Stimulated activated CD8-positive, alpha-beta memory T cell treated with anti-CD3 and anti-CD28 coated beads, Interleukin-2, amount 100 ng/mL, for 1 hour (primary cell): ENCODE measurements around the gene DLX3.

Experiments
- DNase-seq, 2 donors: peaks; one replicate each; pipeline ENCODE4 v3.0.0-alpha.2; 2020; ENCODE audit warnings: low read depth in 2 of 2

The DLX3 gene

DNA sequence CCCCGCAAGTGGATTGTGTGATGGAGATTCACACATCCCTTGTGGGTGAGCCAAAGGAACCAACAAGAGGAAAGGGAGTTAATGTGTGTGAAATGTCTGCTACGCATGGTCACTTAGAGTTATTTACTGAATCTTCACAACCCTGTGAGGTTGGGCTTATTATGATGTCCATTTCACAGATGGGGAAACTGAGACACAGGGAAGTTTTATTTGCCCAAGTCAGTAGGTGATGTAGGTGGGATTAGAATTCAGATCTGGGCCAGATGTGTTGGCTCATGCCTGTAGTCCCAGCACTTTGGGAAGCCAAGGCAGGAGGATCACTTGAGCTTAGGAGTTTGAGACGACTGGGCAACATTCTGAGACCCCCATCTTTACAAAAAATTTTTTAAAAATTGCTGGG is 37.7 kb downstream of the DLX3 start:
- DNase-seq = no peak

DNA sequence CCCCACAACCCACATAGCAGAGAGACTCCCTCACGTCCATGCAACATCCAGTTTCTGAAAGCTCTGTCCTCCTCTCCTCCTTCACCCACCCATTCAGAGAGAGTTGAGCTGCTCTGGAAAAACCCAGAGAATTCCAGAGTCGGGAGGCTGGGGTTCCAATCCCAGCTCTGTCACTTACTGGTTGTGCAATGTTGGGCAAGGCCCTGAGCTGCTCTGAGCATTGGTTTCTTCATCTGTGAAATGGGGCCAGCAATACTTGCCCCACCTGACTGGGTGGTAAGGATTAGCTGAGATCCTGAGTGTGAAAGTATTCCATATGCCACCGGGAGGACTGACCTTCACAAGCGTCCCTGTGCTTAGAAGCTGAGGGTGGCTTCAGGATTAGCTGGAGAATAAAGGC is 38.2 kb downstream of the DLX3 start:
- DNase-seq = no peak

DNA sequence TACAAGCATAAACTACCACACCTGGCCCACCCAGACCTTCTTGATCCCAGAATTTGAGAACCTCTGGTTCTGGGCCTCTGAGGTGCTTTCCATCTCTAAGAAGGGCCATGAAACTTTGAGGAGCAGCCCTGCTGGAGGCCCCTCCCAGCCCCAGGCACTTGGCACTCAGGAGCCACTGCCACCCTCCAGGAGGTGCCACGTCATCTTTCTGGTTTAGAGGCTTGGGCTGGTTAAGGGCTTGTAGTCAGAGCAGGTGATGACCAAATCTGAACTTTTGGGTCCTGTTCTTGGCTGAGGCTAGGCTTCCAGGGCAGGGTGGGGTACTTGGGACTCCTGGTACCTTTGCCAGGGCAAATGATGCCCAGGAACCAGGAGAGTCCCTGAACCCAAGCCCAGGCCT is 39.9 kb downstream of the DLX3 start:
- no peak for DNase-seq

DNA sequence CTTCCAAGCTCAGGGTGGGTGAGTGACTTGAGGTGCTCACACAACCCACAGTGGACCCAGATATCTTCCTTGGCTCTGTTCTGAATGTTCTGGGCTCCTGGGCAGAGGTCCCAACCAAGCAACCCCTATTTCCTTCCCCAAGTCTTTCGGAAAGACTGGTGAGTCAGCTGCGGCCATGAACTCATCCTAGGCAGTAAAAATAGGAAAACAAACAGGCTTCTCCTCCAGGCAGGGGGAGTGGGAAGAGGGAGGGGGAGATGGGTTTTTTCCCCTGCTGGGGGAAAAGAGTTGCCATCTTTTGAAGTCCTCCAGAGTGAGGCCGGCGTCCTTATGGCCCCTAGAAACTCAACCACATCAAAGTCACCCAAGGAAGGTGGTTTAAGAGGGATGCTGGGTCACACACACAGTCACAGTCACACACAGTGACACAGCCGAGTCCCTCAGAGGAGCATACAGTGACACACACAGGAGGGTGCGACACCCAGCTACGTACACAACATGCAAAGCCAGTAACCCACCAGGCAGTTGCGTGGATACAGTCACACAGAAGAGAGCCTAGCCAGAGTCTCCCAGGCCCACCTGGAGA is 42.0 kb downstream of the DLX3 start:
- no peak for DNase-seq

DNA sequence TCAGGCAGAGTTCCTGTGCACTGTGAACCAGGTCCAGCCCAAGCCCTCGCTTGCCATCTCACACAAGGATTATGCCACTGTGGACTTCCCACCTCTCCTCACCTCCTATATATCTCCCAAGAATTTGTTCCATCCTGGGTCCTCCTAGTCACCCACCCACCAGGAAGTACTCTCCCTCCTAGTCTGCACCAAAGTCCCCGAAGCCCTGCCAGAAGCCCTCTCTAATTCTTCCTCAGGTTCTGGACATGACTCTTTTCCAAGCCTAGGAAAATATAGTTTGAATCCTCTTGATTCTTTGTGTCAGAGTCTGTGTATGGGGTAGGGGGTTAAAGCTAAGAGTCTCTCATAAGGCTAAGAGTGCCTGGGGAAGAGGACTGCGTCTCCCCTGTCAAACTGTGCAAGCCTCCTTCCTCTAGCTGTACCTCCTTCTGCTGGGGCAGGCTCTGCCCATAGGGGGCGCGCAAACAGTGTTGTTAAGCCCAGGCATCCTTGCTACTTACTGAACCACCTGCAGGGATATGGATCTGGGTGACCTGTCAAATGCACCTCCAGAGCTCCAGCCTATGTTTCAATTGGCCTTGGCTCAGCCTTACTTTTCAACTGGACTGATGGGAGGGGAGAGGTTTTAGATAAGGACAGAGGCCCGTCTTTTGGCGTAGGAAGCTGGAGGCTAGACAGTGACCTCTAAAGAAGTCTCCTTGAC is 42.7 kb downstream of the DLX3 start:
- DNase-seq = peak; percentile 59 to 63

DNA sequence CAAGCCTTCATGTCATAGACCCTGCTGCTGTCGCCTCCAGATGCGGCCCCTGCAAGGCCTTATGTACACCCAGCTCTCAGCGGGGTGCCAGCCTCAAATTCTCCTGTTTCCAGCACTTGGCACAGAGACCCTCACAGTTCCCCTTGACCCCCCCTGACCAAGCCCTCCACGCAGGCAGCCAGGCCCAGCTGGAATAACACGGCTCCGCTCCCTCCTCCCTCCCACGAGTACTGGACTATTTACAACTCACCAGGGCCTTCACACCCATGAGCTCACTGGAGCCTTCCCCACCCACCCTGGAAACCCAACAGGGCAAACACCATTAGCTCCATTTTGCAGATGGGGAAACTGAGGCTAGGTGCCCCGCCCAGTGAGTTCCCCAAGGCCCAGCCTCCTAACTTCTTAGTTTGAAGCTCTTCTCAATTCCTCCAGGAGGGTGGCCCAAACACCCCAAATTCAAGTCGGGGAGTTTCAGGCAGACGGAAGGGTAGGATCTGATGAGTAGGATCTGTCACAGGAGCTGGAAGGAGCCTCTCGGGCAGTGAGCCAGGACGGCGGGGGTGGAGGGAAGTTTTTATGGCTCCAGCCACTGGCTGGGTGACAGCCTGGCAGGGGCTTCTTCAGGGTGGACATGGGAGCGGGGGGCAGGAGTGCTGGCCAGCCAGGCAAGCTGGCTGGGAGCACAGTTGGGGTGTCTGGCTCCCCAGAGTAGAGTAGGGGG is 43.5 kb downstream of the DLX3 start:
- DNase-seq = no peak

DNA sequence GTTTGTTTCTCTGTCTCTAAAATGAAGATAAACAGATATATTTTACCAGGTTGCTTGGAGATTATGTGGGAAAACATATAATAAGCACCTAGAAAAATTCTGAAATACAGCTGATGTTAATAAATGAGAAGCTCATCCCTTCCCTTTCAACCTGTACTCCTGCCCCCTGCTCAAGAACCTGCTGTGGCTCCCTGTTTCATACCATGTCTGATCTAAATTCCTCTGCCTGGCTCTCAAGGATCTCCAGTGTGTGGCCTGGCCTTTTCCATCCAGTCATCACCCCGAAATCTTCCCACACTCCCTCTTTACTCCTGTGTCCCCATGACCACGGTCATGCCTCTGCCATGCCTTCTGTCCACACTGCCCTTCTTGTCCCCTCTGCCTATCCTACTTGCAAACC is 45.4 kb downstream of the DLX3 start:
- no peak for DNase-seq

DNA sequence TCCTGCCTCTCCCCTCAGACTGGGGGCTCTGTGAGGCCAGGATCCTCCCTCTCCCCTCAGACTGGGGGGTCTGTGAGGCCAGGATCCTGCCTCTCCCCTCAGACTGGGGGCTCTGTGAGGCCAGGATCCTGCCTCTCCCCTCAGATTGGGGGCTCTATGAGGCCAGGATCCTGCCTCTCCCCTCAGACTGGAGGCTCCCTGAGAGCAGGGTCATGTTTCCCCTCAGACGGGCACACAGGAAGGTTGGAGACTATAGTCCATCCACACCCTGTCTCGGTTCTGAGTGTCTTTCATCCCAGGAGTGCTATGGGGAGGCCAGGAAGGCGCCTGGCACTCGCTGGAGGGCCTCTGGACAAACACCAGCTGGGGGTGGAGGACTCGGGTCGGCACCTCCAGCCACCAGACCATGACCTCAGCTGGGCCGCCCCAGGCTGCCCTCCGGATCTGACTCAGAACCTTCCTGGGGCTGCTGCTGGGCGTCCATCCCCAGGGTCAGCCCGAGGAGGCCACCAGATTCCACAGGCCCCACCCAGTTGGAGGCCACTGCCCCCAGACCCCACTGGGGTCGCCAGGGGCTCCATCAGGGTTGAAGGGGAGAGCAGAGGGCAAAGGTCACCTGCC is 48.0 kb downstream of the DLX3 start:
- DNase-seq = no peak

DNA sequence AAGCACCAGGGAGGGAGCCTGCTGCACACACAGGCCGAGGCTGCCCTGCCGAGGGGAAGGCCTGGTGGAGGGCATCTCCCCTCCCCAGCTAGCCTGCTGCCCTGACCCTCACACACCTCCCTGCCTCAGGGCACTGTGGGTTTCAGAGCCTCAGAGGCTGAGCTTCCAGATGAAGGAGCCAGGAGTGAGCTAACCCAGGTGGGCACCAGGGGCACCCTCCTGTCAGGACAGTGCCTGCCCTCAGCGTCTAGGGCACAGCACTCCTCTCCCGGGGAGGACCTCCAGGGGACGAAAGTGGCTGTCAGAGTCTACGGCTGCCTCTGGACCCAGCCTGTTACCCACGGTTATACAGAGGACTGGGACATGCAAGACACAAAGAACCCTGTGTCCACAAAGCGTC is 48.8 kb downstream of the DLX3 start:
- DNase-seq = no peak

DNA sequence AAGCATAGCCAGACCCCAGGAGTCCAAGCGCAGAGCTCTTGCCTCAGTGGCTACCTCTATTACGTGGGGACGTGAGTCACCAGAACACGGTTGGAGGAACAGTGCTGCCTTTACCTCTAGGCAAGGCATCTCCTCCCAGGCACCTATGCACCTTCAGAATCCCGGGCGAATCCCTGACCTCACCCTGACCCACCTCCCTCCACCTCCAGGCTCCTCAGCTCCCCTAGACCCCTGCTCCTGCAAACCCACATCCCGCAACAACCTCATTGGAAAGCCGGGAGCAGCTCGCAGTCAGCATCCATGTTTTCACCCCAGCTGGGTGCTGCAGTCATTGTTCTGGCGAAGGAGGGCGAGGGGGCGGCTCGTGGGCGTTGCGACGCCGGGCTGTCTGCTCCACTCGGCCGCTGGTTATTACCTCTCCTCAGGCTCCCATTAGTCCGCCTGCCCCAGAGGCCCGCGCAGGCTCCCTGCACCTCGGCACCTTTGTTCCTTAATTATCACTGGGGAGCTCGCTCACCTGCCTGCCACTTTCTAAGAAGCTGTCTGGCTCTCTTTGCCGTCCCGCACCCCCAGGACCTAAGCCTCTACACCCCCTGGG is 50.7 kb downstream of the DLX3 start:
- DNase-seq = no peak

DNA sequence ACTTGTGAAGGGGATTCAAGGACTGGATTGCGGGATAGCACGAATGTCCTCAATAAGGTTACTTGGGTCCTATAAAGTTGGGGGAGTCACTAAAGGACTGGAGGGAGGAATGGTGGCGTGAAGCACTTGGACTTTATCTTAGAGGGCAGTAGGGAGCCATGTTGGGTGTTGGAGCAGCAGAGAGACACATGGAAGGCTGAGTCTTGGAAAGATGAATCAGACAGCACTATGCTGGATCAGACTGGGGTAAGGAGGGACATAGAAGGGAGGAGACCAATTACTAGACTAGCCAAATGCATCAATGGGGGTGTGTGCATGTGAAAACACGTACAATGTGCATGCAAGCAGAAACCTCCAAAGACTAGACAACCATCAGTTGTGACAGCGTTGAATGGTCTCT is 52.1 kb downstream of the DLX3 start:
- no peak for DNase-seq

DNA sequence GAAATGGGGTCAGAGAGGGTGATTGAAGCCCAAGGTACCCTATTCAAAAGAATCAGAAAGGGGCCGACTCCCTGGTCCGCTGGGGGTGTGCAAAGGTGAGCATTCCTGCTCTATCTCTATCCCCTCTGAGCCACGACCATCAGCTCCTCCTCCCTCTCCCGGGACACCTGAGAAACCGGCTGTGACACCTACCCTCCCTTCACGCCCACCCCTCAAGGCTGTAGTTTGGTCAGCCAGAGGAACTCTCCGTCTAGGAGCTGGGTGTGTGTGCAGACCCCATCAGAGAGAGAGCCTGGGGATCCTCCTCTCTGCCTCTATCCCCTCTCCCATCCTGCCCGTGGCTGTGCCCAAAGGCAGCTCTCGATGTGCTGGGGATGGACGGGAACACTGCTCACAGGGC is 53.6 kb downstream of the DLX3 start:
- no peak for DNase-seq
